ENCODE measurements around the gene LPO. TPM values are rescaled to one million over a fixed set of nuclear protein-coding genes. Genes with fewer than 3 reads are reported as not detected.

LPO gene
- total and polyA plus RNA-seq, 9 of the 15 experiments (the other 6 are each of a cell fraction or from before 2014, with no cell fraction given) = 0.07 to 0.11 TPM; not detected in 7

DNA sequence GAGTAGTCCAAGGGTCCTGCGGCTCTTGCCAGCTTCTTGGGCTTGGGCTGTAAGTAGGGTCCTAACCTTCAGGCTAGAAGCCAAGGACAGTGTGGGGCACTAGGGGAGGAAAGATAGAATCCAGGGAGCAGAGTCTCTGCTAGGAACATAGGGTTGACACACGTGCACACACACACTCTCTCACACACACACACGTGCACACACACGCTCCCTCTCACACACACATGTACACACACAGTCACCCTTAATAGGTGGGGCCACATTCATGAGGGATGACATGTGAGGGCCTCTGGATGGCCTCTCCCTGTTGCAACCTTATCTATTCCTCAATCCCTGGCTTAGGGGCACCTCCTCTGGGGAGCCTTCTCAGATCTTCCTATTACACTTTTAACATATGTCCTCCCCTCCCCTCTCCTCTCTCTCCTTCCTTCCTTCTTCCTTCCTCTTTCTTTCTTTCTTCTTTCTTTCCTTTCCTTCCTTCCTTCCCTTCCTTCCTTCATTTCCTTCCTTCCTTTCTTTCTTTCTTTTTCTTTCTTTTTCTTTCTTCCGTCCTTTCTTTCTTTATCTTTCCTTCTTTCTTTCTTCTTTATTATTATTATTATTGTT lies 42.8 kb upstream of the LPO start:
- no peak overlapping the region for H3K4me3 ChIP-seq
- DNase-seq (ENCODE audit: extremely low read depth in 1 of 4, low spot score in 3 of 4) (no peak), FAIRE-seq (peak; percentile 55), ATAC-seq (0 out of 3 replicates have a peak, but pooled peaks have one; percentile 11)
- no peak overlapping the region for H3K4me2 ChIP-seq (ENCODE audit: insufficient read depth, low read length)
- ChIA-PET CTCF (ENCODE audit: low intra/inter-chr PET ratio) (no interaction called here), POLR2A (no interaction called here)
- no peak overlapping the region; the same call in 2 of the 3 replicates for H3K27ac ChIP-seq (ENCODE audit: extremely low read depth, low read depth, low read length)
- H3K79me2 ChIP-seq (ENCODE audit: control insufficient read depth, insufficient read depth, low read length) = no peaks in the 10 kb centered on the region
- H2AFZ ChIP-seq (ENCODE audit: low read depth, low read length) = no peak overlapping the region
- H3K27me3 ChIP-seq (ENCODE audit: control insufficient read depth in 2 of 2, insufficient read depth in 2 of 2, low read length in 2 of 2) = peaks cover 0 to 24% of the 10 kb centered on the region in 2 experiments; a peak in 2 of 5 replicates
- no peaks in the 10 kb centered on the region for H3K9me1 ChIP-seq (ENCODE audit: control insufficient read depth, insufficient read depth, low read length)
- H4K20me1 ChIP-seq (replicated peaks; ENCODE audit: control insufficient read depth, insufficient read depth, low read length) = no peaks in the 10 kb centered on the region; the same call in 1 of the 2 replicates
- intact Hi-C loops (cut with micrococcal nuclease) = no loop called here
- BruUV-seq (replicated peaks) = no TSS peak
- peaks cover 18 to 37% of the 10 kb centered on the region in 2 experiments for H3K4me1 ChIP-seq (replicated peaks in 1 of 2; ENCODE audit: control insufficient read depth in 2 of 2, insufficient read depth in 2 of 2, low read length in 2 of 2)
- in situ Hi-C loops (cut with MboI) = no loop called here
- no peaks in the 10 kb centered on the region for H3K9me3 ChIP-seq (replicated peaks; ENCODE audit: control insufficient read depth, insufficient read depth, low read depth, low read length)
- 48% methylated on average over 5 of the region's 5 CpGs for WGBS (ENCODE audit: insufficient coverage, low coverage, missing lambda C conversion rate)
- H3K9ac ChIP-seq (ENCODE audit: insufficient read depth in 1 of 2, low read depth in 2 of 2, low read length in 2 of 2) = no peak overlapping the region; a peak in 1 of 4 replicates
- H3K36me3 ChIP-seq (ENCODE audit: control insufficient read depth, insufficient read depth, low read length) = no peaks in the 10 kb centered on the region
- peak; percentile 52; the same call in 1 of the 2 replicates for TF ChIP-seq LARP7 (IDR thresholded peaks at IDR 0.05)
- TF ChIP-seq RBM25 (IDR thresholded peaks at IDR 0.05; ENCODE audit: low read depth, low read length, severe bottlenecking) = peak; percentile 55
- peak; percentile 76; the same call in 1 of the 2 replicates for TF ChIP-seq THRAP3 (IDR thresholded peaks at IDR 0.05; ENCODE audit: borderline replicate concordance)
- TF ChIP-seq, protein P1, sequence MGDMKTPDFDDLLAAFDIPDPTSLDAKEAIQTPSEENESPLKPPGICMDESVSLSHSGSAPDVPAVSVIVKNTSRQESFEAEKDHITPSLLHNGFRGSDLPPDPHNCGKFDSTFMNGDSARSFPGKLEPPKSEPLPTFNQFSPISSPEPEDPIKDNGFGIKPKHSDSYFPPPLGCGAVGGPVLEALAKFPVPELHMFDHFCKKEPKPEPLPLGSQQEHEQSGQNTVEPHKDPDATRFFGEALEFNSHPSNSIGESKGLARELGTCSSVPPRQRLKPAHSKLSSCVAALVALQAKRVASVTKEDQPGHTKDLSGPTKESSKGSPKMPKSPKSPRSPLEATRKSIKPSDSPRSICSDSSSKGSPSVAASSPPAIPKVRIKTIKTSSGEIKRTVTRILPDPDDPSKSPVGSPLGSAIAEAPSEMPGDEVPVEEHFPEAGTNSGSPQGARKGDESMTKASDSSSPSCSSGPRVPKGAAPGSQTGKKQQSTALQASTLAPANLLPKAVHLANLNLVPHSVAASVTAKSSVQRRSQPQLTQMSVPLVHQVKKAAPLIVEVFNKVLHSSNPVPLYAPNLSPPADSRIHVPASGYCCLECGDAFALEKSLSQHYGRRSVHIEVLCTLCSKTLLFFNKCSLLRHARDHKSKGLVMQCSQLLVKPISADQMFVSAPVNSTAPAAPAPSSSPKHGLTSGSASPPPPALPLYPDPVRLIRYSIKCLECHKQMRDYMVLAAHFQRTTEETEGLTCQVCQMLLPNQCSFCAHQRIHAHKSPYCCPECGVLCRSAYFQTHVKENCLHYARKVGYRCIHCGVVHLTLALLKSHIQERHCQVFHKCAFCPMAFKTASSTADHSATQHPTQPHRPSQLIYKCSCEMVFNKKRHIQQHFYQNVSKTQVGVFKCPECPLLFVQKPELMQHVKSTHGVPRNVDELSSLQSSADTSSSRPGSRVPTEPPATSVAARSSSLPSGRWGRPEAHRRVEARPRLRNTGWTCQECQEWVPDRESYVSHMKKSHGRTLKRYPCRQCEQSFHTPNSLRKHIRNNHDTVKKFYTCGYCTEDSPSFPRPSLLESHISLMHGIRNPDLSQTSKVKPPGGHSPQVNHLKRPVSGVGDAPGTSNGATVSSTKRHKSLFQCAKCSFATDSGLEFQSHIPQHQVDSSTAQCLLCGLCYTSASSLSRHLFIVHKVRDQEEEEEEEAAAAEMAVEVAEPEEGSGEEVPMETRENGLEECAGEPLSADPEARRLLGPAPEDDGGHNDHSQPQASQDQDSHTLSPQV (IDR thresholded peaks at IDR 0.05) = no peak
- TF ChIP-seq, protein P2, sequence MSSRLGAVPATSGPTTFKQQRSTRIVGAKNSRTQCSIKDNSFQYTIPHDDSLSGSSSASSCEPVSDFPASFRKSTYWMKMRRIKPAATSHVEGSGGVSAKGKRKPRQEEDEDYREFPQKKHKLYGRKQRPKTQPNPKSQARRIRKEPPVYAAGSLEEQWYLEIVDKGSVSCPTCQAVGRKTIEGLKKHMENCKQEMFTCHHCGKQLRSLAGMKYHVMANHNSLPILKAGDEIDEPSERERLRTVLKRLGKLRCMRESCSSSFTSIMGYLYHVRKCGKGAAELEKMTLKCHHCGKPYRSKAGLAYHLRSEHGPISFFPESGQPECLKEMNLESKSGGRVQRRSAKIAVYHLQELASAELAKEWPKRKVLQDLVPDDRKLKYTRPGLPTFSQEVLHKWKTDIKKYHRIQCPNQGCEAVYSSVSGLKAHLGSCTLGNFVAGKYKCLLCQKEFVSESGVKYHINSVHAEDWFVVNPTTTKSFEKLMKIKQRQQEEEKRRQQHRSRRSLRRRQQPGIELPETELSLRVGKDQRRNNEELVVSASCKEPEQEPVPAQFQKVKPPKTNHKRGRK (tag; IDR thresholded peaks at IDR 0.05) = peak; percentile 90

Data from K562 (cell line).